Upper lobe of right lung (tissue), 1 donor: Measurements from ENCODE around the gene RBPJ. TPM values are rescaled to one million over a fixed set of nuclear protein-coding genes. Genes with fewer than 3 reads are reported as not detected.

Source experiments
- ATAC-seq: fragments of 200-7000 bp; cut with Tn5 transposase; one replicate; pipeline ENCODE4 v1.9.1; 2020; ENCODE audit warnings: mild to moderate bottlenecking, moderate library complexity
- DNase-seq: peaks from one replicate; pipeline ENCODE4 v3.0.0-alpha.2; 2020
- H3K27ac ChIP-seq: fragments of 200-600 bp; one replicate; pipeline ENCODE4 v1.8.0; 2022
- H3K27me3 ChIP-seq: fragments of 200-600 bp; one replicate; pipeline ENCODE4 v1.8.0; 2022; ENCODE audit warnings: mild to moderate bottlenecking
- H3K36me3 ChIP-seq: fragments of 200-600 bp; one replicate; pipeline ENCODE4 v1.8.0; 2022
- H3K4me1 ChIP-seq: fragments of 200-600 bp; one replicate; pipeline ENCODE4 v1.8.0; 2022
- H3K4me3 ChIP-seq: fragments of 200-600 bp; one replicate; pipeline ENCODE4 v1.8.0; 2022; ENCODE audit warnings: mild to moderate bottlenecking
- H3K9me3 ChIP-seq: fragments of 200-600 bp; one replicate; pipeline ENCODE4 v1.8.0; 2022
- intact Hi-C: fragments of 100-400 bp; cut with DNase I; formaldehyde crosslinking; loops from one replicate; pipeline ENCODE4 v1.11.0; 2022
- total RNA-seq: library from RNA; stranded (reverse); fragmentation: NEBNext Ultra II Directional; extraction: Animal tissue kit (Norgen Biotek cat#: 25700); gene quantifications from one replicate; pipeline ENCODE4 v1.2.1, GENCODE V29; 2021
- TF ChIP-seq, protein P1 (sequence below): fragments of 200-600 bp; IDR thresholded peaks from one replicate; pipeline ENCODE4 v1.8.0; 2022; ENCODE audit warnings: antibody characterized with exemption
- donor health status: DM: no; HTN: yes; CAD: no; lungs with severe emphysema.

Gene RBPJ
- total RNA-seq, 1 donor from 2014 or later: 86.2 TPM

DNA sequence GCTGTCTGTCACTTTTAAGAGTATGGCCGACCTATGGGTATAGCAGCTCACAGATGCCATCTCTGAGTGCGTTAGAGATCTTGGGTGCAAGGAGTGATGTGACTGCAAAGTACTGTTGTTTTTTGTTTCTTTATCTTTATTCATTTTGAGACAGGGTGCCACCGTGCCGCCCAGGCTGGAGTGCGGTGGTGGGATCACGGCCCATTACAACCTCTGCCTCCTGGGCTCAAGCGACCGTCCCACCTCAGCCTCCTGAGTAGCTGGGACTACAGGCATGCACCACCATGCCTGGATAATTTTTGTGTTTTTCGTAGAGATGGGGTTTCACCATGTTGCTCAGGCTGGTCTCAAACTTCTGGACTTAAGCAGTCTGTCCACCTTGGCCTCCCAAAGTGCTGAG is 98.0 kb downstream of the RBPJ start:
- Histone ChIP-seq H3K4me3 (no peak overlapping the region), H3K27ac (no peak overlapping the region), H3K4me1 (no peaks in the 10 kb centered on the region), H3K36me3 (peaks cover 42% of the 10 kb centered on the region), H3K27me3 (no peaks in the 10 kb centered on the region), H3K9me3 (no peaks in the 10 kb centered on the region)
- no peak for ATAC-seq
- TF ChIP-seq, protein P1, sequence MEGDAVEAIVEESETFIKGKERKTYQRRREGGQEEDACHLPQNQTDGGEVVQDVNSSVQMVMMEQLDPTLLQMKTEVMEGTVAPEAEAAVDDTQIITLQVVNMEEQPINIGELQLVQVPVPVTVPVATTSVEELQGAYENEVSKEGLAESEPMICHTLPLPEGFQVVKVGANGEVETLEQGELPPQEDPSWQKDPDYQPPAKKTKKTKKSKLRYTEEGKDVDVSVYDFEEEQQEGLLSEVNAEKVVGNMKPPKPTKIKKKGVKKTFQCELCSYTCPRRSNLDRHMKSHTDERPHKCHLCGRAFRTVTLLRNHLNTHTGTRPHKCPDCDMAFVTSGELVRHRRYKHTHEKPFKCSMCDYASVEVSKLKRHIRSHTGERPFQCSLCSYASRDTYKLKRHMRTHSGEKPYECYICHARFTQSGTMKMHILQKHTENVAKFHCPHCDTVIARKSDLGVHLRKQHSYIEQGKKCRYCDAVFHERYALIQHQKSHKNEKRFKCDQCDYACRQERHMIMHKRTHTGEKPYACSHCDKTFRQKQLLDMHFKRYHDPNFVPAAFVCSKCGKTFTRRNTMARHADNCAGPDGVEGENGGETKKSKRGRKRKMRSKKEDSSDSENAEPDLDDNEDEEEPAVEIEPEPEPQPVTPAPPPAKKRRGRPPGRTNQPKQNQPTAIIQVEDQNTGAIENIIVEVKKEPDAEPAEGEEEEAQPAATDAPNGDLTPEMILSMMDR: no peak
- intact Hi-C loops: no loop called here
- DNase-seq: no peak

DNA sequence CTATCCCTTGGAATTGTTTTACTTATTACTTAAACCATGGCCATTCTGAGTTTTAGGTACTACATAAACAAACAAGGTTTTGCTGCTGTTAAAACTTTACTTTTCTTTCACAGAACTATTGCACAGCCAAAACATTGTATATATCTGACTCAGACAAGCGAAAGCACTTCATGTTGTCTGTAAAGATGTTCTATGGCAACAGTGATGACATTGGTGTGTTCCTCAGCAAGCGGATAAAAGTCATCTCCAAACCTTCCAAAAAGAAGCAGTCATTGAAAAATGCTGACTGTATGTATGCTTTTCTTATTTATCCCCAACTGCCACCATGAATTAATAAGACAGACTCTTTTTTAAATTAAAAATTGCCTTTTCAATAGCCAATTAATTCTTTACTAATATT is 99.6 kb downstream of the RBPJ start:
- Histone ChIP-seq H3K4me1 (no peaks in the 10 kb centered on the region), H3K9me3 (no peaks in the 10 kb centered on the region), H3K27me3 (no peaks in the 10 kb centered on the region), H3K27ac (no peak overlapping the region), H3K36me3 (peaks cover 53% of the 10 kb centered on the region), H3K4me3 (no peak overlapping the region)
- no peak for DNase-seq
- ATAC-seq: no peak
- intact Hi-C loops: no loop called here
- TF ChIP-seq, protein P1: no peak

DNA sequence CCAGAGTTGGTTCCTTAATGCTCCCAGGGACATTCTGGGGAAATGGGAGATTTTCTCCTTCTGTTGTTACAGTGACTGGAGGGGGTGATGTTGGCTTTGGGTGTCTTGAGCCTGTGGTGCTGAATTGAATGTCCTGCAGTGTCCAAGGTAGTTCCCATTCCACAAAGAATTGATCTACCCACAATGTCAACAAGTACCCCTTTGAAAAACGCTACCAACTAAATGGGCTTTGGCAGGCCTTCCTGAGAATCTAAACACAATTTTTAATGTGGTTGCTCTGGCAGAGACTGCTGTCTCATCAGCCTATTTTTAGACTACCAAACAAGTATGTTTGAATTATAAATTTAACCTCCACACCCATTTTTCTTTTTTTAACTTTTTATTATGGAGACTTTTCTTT is 100.1 kb downstream of the RBPJ start:
- TF ChIP-seq, protein P1: no peak
- ATAC-seq (no peak), DNase-seq (no peak)
- intact Hi-C loops: no loop called here
- Histone ChIP-seq H3K27ac (no peak overlapping the region), H3K4me3 (no peak overlapping the region), H3K9me3 (no peaks in the 10 kb centered on the region), H3K4me1 (no peaks in the 10 kb centered on the region), H3K27me3 (no peaks in the 10 kb centered on the region), H3K36me3 (peaks cover 53% of the 10 kb centered on the region)

DNA sequence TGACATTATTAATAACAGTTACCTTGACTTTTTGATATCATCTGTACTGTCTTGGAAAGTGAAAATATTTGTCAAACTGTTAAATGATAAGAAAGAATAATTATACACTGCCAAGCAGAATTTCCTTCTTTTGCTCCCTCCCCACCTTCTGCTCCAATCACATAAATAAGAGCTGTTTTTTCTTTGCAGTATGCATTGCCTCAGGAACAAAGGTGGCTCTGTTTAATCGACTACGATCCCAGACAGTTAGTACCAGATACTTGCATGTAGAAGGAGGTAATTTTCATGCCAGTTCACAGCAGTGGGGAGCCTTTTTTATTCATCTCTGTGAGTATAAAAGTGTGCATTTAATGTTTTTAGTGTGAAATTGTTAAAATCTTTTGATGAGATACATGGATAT is 103.3 kb downstream of the RBPJ start:
- DNase-seq (no peak), ATAC-seq (no peak)
- no peaks in the 10 kb centered on the region for H3K27me3 ChIP-seq
- no peaks in the 10 kb centered on the region for H3K9me3 ChIP-seq
- H3K4me1 ChIP-seq: no peaks in the 10 kb centered on the region
- TF ChIP-seq, protein P1: no peak
- H3K27ac ChIP-seq: no peak overlapping the region
- intact Hi-C loops: no loop called here
- H3K4me3 ChIP-seq: no peak overlapping the region
- peaks cover 60% of the 10 kb centered on the region for H3K36me3 ChIP-seq

DNA sequence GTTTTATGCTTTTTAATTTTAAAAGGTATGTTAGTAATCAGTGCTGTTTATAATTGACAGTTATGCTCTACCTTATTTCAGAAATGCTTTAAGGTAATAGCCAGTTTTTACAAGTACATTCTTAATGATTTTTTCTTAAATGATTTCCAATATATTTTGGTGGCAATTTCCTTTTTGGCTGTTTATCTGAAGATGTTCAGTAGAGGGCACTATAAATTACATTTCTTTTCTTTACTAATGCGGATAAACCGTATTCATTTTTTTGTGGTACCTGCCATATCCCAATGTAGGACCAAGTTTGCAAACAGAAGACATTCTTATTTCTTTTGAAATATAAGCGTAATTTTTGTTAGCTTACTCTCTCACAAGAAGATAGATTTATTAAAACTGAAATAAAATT is 104.0 kb downstream of the RBPJ start:
- Histone ChIP-seq H3K4me1 (no peaks in the 10 kb centered on the region), H3K36me3 (peaks cover 67% of the 10 kb centered on the region), H3K27ac (no peak overlapping the region), H3K27me3 (no peaks in the 10 kb centered on the region), H3K4me3 (no peak overlapping the region), H3K9me3 (no peaks in the 10 kb centered on the region)
- no peak for DNase-seq
- no peak for ATAC-seq
- intact Hi-C loops: no loop called here
- TF ChIP-seq, protein P1: no peak

DNA sequence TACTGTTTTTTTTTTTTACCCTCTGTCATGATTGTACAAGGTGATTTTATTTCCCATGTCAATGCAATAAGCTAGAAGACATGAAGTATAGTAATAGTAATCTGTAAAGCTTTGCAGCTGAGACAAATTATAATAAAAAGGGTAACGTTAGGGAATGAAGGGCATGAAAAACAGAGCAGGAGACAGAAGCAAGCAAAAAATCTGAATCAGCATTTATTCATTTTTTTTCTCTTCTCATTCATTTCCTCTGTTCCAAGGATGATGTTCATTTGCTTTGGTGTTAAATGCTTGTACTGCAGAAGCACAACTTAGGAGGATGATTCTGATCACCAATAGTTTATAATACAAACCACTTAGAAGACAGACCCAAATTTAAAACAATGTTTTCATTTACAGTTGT is 105.1 kb downstream of the RBPJ start:
- H3K4me1 ChIP-seq: no peaks in the 10 kb centered on the region
- DNase-seq: no peak
- intact Hi-C loops: no loop called here
- TF ChIP-seq, protein P1: no peak
- H3K27me3 ChIP-seq: no peaks in the 10 kb centered on the region
- no peaks in the 10 kb centered on the region for H3K9me3 ChIP-seq
- ATAC-seq: no peak
- H3K36me3 ChIP-seq: peaks cover 72% of the 10 kb centered on the region
- H3K27ac ChIP-seq: no peak overlapping the region
- H3K4me3 ChIP-seq: no peak overlapping the region
